ENCODE data around the gene DNAH2. TPM values are rescaled to one million over a fixed set of nuclear protein-coding genes. Genes with fewer than 3 reads are reported as not detected.

The DNAH2 gene
- total and polyA plus RNA-seq, 9 of the 15 experiments (the other 6 are each of a cell fraction or from before 2014, with no cell fraction given) = 0.03 TPM; not detected in 8

DNA sequence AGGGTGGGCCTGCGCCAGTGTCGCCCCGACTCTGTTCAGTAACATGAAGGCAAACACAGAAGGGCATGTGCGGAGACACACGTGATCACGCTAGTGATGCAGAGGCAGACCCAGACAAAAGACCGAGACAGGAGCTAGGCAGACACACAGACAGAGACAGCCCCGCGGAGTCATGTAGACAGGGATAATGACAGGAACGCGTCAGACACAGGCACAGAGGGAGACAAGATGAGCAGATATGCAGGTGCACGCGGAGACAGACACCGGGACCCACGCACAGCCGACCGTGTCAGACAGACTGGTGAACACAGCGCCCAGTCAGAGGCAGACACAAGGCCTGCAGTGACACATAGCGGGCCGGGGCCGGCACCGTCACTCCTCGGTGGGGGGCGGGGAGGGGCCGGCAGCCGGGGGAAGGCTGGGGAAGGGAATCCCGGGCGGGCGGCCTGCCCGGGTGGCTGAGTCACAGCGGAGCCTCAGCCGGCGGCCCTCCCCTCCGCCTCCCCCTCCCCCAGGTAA lies 123.9 kb downstream of the DNAH2 start (continued):
- TF ChIP-seq, protein P1, sequence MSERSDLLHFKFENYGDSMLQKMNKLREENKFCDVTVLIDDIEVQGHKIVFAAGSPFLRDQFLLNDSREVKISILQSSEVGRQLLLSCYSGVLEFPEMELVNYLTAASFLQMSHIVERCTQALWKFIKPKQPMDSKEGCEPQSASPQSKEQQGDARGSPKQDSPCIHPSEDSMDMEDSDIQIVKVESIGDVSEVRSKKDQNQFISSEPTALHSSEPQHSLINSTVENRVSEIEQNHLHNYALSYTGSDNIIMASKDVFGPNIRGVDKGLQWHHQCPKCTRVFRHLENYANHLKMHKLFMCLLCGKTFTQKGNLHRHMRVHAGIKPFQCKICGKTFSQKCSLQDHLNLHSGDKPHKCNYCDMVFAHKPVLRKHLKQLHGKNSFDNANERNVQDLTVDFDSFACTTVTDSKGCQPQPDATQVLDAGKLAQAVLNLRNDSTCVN (CRISPR knock-in tag; IDR thresholded peaks at IDR 0.05) = no peak
- TF ChIP-seq CC2D1A (IDR thresholded peaks at IDR 0.05) = no peak
- no peak for TF ChIP-seq ZNF175 (CRISPR knock-in tag; IDR thresholded peaks at IDR 0.05; ENCODE audit: low read depth)
- TF ChIP-seq RBFOX2 (IDR thresholded peaks at IDR 0.05; ENCODE audit: low read depth, low read length) = no peak; the same call in 1 of the 2 replicates
- no peak for TF ChIP-seq ZNF217 (CRISPR knock-in tag; IDR thresholded peaks at IDR 0.05)
- TF ChIP-seq PML (IDR thresholded peaks at IDR 0.05; ENCODE audit: low read length) = no peak
- no peak for TF ChIP-seq MIER1 (IDR thresholded peaks at IDR 0.05; ENCODE audit: low read depth)
- TF ChIP-seq, protein P2, sequence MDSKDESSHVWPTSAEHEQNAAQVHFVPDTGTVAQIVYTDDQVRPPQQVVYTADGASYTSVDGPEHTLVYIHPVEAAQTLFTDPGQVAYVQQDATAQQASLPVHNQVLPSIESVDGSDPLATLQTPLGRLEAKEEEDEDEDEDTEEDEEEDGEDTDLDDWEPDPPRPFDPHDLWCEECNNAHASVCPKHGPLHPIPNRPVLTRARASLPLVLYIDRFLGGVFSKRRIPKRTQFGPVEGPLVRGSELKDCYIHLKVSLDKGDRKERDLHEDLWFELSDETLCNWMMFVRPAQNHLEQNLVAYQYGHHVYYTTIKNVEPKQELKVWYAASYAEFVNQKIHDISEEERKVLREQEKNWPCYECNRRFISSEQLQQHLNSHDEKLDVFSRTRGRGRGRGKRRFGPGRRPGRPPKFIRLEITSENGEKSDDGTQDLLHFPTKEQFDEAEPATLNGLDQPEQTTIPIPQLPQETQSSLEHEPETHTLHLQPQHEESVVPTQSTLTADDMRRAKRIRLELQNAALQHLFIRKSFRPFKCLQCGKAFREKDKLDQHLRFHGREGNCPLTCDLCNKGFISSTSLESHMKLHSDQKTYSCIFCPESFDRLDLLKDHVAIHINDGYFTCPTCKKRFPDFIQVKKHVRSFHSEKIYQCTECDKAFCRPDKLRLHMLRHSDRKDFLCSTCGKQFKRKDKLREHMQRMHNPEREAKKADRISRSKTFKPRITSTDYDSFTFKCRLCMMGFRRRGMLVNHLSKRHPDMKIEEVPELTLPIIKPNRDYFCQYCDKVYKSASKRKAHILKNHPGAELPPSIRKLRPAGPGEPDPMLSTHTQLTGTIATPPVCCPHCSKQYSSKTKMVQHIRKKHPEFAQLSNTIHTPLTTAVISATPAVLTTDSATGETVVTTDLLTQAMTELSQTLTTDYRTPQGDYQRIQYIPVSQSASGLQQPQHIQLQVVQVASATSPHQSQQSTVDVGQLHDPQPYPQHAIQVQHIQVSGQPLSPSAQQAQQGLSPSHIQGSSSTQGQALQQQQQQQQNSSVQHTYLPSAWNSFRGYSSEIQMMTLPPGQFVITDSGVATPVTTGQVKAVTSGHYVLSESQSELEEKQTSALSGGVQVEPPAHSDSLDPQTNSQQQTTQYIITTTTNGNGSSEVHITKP (IDR thresholded peaks at IDR 0.05; ENCODE audit: partially characterized antibody) = no peak
- no peak for TF ChIP-seq SIRT6 (IDR thresholded peaks at IDR 0.05; ENCODE audit: low read depth, low read length)
- TF ChIP-seq ZNF232 (CRISPR knock-in tag; IDR thresholded peaks at IDR 0.05) = no peak
- TF ChIP-seq TSC22D4 (tag; IDR thresholded peaks at IDR 0.05) = no peak
- TF ChIP-seq U2AF2 (optimal IDR thresholded peaks at IDR 0.05; ENCODE audit: low read depth, low read length) = no peak
- TF ChIP-seq, protein P3, sequence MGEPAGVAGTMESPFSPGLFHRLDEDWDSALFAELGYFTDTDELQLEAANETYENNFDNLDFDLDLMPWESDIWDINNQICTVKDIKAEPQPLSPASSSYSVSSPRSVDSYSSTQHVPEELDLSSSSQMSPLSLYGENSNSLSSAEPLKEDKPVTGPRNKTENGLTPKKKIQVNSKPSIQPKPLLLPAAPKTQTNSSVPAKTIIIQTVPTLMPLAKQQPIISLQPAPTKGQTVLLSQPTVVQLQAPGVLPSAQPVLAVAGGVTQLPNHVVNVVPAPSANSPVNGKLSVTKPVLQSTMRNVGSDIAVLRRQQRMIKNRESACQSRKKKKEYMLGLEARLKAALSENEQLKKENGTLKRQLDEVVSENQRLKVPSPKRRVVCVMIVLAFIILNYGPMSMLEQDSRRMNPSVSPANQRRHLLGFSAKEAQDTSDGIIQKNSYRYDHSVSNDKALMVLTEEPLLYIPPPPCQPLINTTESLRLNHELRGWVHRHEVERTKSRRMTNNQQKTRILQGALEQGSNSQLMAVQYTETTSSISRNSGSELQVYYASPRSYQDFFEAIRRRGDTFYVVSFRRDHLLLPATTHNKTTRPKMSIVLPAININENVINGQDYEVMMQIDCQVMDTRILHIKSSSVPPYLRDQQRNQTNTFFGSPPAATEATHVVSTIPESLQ (CRISPR knock-in tag; IDR thresholded peaks at IDR 0.05) = no peak
- TF ChIP-seq NCOA2 (IDR thresholded peaks at IDR 0.05; ENCODE audit: partially characterized antibody in 2 of 2) = no peak
- TF ChIP-seq, protein P4, sequence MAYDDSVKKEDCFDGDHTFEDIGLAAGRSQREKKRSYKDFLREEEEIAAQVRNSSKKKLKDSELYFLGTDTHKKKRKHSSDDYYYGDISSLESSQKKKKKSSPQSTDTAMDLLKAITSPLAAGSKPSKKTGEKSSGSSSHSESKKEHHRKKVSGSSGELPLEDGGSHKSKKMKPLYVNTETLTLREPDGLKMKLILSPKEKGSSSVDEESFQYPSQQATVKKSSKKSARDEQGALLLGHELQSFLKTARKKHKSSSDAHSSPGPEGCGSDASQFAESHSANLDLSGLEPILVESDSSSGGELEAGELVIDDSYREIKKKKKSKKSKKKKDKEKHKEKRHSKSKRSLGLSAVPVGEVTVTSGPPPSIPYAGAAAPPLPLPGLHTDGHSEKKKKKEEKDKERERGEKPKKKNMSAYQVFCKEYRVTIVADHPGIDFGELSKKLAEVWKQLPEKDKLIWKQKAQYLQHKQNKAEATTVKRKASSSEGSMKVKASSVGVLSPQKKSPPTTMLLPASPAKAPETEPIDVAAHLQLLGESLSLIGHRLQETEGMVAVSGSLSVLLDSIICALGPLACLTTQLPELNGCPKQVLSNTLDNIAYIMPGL (CRISPR knock-in tag; IDR thresholded peaks at IDR 0.05) = no peak
- TF ChIP-seq FIP1L1 (IDR thresholded peaks at IDR 0.05; ENCODE audit: low read depth, low read length, poor library complexity, severe bottlenecking) = peak; percentile 24
- TF ChIP-seq PTRF (tag; IDR thresholded peaks at IDR 0.05) = no peak
- no peak for TF ChIP-seq ZNF239 (CRISPR knock-in tag; IDR thresholded peaks at IDR 0.05)
- TF ChIP-seq MTA2 (IDR thresholded peaks at IDR 0.05; ENCODE audit: low read depth) = 0 out of 2 replicates have a peak, but pooled peaks have one; percentile 5
- TF ChIP-seq FOS (IDR thresholded peaks at IDR 0.05; ENCODE audit: extremely low read depth, insufficient read length) = no peak
- TF ChIP-seq NFATC3 (IDR thresholded peaks at IDR 0.05) = no peak
- TF ChIP-seq ZNF75A (CRISPR knock-in tag; IDR thresholded peaks at IDR 0.05) = no peak

Data from K562 (cell line).